K562 (cell line): ENCODE data around the gene TRIM23. TPM values are rescaled to one million over a fixed set of nuclear protein-coding genes. Genes with fewer than 3 reads are reported as not detected.

Source experiments
- ADNP ChIP-seq: fragments of 200-800 bp; sonication (Bioruptor generic); IDR thresholded peaks from 2 replicates; pipeline ENCODE4 v1.6.1; 2016; ENCODE audit warnings: missing genetic modification characterization, missing compliant biosample characterization
- CHD1 ChIP-seq: fragments of 200-600 bp; sonication (generic); IDR thresholded peaks from one replicate; pipeline ENCODE4 v1.6.1; 2012; ENCODE audit warnings: mild to moderate bottlenecking, moderate library complexity, low read length, inconsistent platforms
- MCM5 ChIP-seq: fragments of 450-650 bp; IDR thresholded peaks from 2 replicates; pipeline ENCODE4 v1.6.1; 2016; ENCODE audit warnings: low read depth
- NRF1 ChIP-seq, 2 experiments: fragments of 450-650 bp; IDR thresholded peaks in 1 of 2; conservative IDR thresholded peaks in 1 of 2; 2 replicates each; pipeline ENCODE4 v1.6.1; 2014; ENCODE audit warnings: mild to moderate bottlenecking in 2 of 2
- PHB2 ChIP-seq: fragments of 450-650 bp; IDR thresholded peaks from 2 replicates; pipeline ENCODE4 v1.6.1; 2017; ENCODE audit warnings: low read depth
- POLR2B ChIP-seq: fragments of 450-650 bp; IDR thresholded peaks from 2 replicates; pipeline ENCODE4 v1.6.1; 2018; ENCODE audit warnings: low read depth; ENCODE audit not compliant: partially characterized antibody
- SLC30A9 ChIP-seq: fragments of 250-450 bp; sonication (Bioruptor Pico); IDR thresholded peaks from 2 replicates; pipeline ENCODE4 v1.8.0; 2022; ENCODE audit warnings: mild to moderate bottlenecking, moderate library complexity
- ZBTB11 ChIP-seq, 3 experiments: fragments of 200-800 bp in 1 of 3; fragments of 250-450 bp in 1 of 3; fragments of 450-650 bp in 1 of 3; sonication (Bioruptor Pico) in 1 of 3; sonication (Bioruptor generic) in 1 of 3; formaldehyde crosslinking in 1 of 3; IDR thresholded peaks; 2 replicates each; pipeline versions ENCODE4 v1.6.1 to v1.8.0; 2016 to 2022; ENCODE audit warnings: mild to moderate bottlenecking in 2 of 3, missing genetic modification characterization in 2 of 3, missing compliant biosample characterization in 1 of 3, moderate library complexity in 1 of 3
- ZNF133 ChIP-seq: fragments of 250-450 bp; sonication (Bioruptor Pico); IDR thresholded peaks from 2 replicates; pipeline ENCODE4 v1.4.0; 2020; ENCODE audit warnings: mild to moderate bottlenecking
- polyA plus RNA-seq, 8 experiments: library from polyadenylated mRNA; depleted of rRNA in 4 of 8; stranded (reverse) in 5 of 8; unstranded in 3 of 8; fragments of >200 nt; fragmentation: Nextera tagmentation in 2 of 8; fragmentation: Illumina TruSeq in 1 of 8; extraction: Ambion mirVana in 2 of 8; extraction: Trizol in 1 of 8; gene quantifications; 2 replicates each; pipeline versions ENCODE4 v1.2.1 to v1.2.3, GENCODE V29; 2011 to 2014; ENCODE audit warnings: inconsistent platforms in 1 of 8, missing spikeins in 1 of 8
- total RNA-seq, 7 experiments: library from RNA; depleted of rRNA in 6 of 7; stranded (reverse); fragments of >200 nt in 6 of 7; fragmentation: Illumina TruSeq in 2 of 7; extraction: Trizol in 2 of 7; gene quantifications; 2 replicates each; pipeline versions ENCODE4 v1.2.1 to v1.2.3, GENCODE V29; 2011 to 2021; ENCODE audit warnings: low replicate concordance in 1 of 7
- TF ChIP-seq, protein P1 (sequence below): sonication (generic); formaldehyde crosslinking; IDR thresholded peaks from 2 replicates; pipeline ENCODE4 v1.8.1; 2023; ENCODE audit warnings: missing genetic modification reagents, mild to moderate bottlenecking, borderline replicate concordance
- TF ChIP-seq, protein P2 (sequence below): fragments of 250-450 bp; sonication (Bioruptor Pico); IDR thresholded peaks from 2 replicates; pipeline ENCODE4 v1.9.0; 2021; ENCODE audit warnings: mild to moderate bottlenecking

TRIM23 gene
- total and polyA plus RNA-seq, 9 of the 15 experiments (the other 6 are each of a cell fraction or from before 2014, with no cell fraction given): 2.4 to 8.5 (median 4.9) TPM

- peak in 1 of 3 experiments; percentile 65; a peak in 2 of 6 replicates for TF ChIP-seq ZBTB11 (CRISPR knock-in tag; IDR thresholded peaks at IDR 0.05)
- TF ChIP-seq ADNP (tag): no peak
- TF ChIP-seq NRF1 (conservative IDR thresholded peaks at IDR 0.05 in 1 of 2, IDR thresholded peaks at IDR 0.05 in 1 of 2): no peak
- TF ChIP-seq POLR2B: peak; percentile 27
- TF ChIP-seq, protein P1, sequence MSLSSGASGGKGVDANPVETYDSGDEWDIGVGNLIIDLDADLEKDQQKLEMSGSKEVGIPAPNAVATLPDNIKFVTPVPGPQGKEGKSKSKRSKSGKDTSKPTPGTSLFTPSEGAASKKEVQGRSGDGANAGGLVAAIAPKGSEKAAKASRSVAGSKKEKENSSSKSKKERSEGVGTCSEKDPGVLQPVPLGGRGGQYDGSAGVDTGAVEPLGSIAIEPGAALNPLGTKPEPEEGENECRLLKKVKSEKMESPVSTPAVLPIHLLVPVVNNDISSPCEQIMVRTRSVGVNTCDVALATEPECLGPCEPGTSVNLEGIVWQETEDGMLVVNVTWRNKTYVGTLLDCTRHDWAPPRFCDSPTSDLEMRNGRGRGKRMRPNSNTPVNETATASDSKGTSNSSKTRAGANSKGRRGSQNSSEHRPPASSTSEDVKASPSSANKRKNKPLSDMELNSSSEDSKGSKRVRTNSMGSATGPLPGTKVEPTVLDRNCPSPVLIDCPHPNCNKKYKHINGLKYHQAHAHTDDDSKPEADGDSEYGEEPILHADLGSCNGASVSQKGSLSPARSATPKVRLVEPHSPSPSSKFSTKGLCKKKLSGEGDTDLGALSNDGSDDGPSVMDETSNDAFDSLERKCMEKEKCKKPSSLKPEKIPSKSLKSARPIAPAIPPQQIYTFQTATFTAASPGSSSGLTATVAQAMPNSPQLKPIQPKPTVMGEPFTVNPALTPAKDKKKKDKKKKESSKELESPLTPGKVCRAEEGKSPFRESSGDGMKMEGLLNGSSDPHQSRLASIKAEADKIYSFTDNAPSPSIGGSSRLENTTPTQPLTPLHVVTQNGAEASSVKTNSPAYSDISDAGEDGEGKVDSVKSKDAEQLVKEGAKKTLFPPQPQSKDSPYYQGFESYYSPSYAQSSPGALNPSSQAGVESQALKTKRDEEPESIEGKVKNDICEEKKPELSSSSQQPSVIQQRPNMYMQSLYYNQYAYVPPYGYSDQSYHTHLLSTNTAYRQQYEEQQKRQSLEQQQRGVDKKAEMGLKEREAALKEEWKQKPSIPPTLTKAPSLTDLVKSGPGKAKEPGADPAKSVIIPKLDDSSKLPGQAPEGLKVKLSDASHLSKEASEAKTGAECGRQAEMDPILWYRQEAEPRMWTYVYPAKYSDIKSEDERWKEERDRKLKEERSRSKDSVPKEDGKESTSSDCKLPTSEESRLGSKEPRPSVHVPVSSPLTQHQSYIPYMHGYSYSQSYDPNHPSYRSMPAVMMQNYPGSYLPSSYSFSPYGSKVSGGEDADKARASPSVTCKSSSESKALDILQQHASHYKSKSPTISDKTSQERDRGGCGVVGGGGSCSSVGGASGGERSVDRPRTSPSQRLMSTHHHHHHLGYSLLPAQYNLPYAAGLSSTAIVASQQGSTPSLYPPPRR (CRISPR knock-in tag): no peak
- TF ChIP-seq CHD1: no peak
- no peak for TF ChIP-seq ZNF133 (CRISPR knock-in tag)
- no peak for TF ChIP-seq PHB2
- no peak for TF ChIP-seq MCM5
- TF ChIP-seq SLC30A9 (CRISPR knock-in tag): no peak
- TF ChIP-seq, protein P2, sequence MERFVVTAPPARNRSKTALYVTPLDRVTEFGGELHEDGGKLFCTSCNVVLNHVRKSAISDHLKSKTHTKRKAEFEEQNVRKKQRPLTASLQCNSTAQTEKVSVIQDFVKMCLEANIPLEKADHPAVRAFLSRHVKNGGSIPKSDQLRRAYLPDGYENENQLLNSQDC (CRISPR knock-in tag): no peak
Observed at GRCh38 chr5:65624571-65625555, 730 bp upstream of the TRIM23 start, which contains the start of the genes SHLD3 and TRAPPC13 (continued).
